ENCODE results near the gene WDFY3. TPM values are rescaled to one million over a fixed set of nuclear protein-coding genes. Genes with fewer than 3 reads are reported as not detected.

The WDFY3 gene
- polyA plus RNA-seq, 1 donor (not counting 4 experiments of a cell fraction or from before 2014, with no cell fraction given) = 28.5 TPM

- Histone ChIP-seq H3K36me3 (ENCODE audit: control insufficient read depth in 2 of 2, extremely low read depth in 1 of 2, insufficient read depth in 2 of 2, low read length in 2 of 2) (peaks cover 6 to 12% of the 10 kb centered on the region in 2 experiments), H3K79me2 (ENCODE audit: control insufficient read depth, insufficient read depth, low read length) (no peaks in the 10 kb centered on the region), H3K27me3 (ENCODE audit: control insufficient read depth, extremely low read depth, insufficient read depth, low read length) (no peaks in the 10 kb centered on the region), H3K4me2 (ENCODE audit: control insufficient read depth, extremely low read depth, insufficient read depth, low read depth, low read length) (no peak overlapping the region), H2AFZ (ENCODE audit: control insufficient read depth, low read length) (no peak overlapping the region), H3K9ac (ENCODE audit: control insufficient read depth, extremely low read depth, insufficient read depth, low read length) (no peak overlapping the region), H3K9me1 (ENCODE audit: control insufficient read depth, extremely low read depth, insufficient read depth, low read length) (no peaks in the 10 kb centered on the region), H3K4me3 (ENCODE audit: control insufficient read depth in 2 of 3, extremely low read depth in 1 of 3, insufficient read depth in 2 of 3, low read depth in 1 of 3, low read length in 3 of 3) (no peak overlapping the region), H3K27ac (ENCODE audit: control insufficient read depth, insufficient read depth, low read length) (no peak overlapping the region), H4K20me1 (ENCODE audit: control insufficient read depth, extremely low read depth, insufficient read depth, low read length) (no peaks in the 10 kb centered on the region), H3K9me3 (ENCODE audit: control insufficient read depth, low read depth, low read length) (no peaks in the 10 kb centered on the region), H3K4me1 (ENCODE audit: control insufficient read depth, extremely low read depth, insufficient read depth, low read length) (no peaks in the 10 kb centered on the region)
- dilution Hi-C loops (cut with MboI; ENCODE audit: extremely low pct_ligation_motif_present, low sequenced_read_pairs) = no loop called here
- DNase-seq (ENCODE audit: low read depth, low spot score) (no peak), FAIRE-seq (no peak)
- TF ChIP-seq, protein P1, sequence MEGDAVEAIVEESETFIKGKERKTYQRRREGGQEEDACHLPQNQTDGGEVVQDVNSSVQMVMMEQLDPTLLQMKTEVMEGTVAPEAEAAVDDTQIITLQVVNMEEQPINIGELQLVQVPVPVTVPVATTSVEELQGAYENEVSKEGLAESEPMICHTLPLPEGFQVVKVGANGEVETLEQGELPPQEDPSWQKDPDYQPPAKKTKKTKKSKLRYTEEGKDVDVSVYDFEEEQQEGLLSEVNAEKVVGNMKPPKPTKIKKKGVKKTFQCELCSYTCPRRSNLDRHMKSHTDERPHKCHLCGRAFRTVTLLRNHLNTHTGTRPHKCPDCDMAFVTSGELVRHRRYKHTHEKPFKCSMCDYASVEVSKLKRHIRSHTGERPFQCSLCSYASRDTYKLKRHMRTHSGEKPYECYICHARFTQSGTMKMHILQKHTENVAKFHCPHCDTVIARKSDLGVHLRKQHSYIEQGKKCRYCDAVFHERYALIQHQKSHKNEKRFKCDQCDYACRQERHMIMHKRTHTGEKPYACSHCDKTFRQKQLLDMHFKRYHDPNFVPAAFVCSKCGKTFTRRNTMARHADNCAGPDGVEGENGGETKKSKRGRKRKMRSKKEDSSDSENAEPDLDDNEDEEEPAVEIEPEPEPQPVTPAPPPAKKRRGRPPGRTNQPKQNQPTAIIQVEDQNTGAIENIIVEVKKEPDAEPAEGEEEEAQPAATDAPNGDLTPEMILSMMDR (optimal IDR thresholded peaks at IDR 0.05 in 1 of 3, IDR thresholded peaks at IDR 0.05 in 1 of 3, conservative IDR thresholded peaks at IDR 0.05 in 1 of 3; ENCODE audit: extremely low read depth in 1 of 3, insufficient read depth in 2 of 3, low read length in 3 of 3) = no peak
- no peak for TF ChIP-seq EZH2 (IDR thresholded peaks at IDR 0.05; ENCODE audit: low read length)
Measured at GRCh38 chr4:84778041-84778440, 188.4 kb downstream of the WDFY3 start.

- no peak for DNase-seq (ENCODE audit: low read depth, low spot score)
- H4K20me1 ChIP-seq (ENCODE audit: control insufficient read depth, extremely low read depth, insufficient read depth, low read length) = no peaks in the 10 kb centered on the region
- H3K79me2 ChIP-seq (ENCODE audit: control insufficient read depth, insufficient read depth, low read length) = no peaks in the 10 kb centered on the region
- no peaks in the 10 kb centered on the region for H3K4me1 ChIP-seq (ENCODE audit: control insufficient read depth, extremely low read depth, insufficient read depth, low read length)
- TF ChIP-seq, protein P1 (optimal IDR thresholded peaks at IDR 0.05 in 1 of 3, IDR thresholded peaks at IDR 0.05 in 1 of 3, conservative IDR thresholded peaks at IDR 0.05 in 1 of 3; ENCODE audit: extremely low read depth in 1 of 3, insufficient read depth in 2 of 3, low read length in 3 of 3) = no peak
- TF ChIP-seq EZH2 (IDR thresholded peaks at IDR 0.05; ENCODE audit: low read length) = no peak
- no peak overlapping the region for H3K9ac ChIP-seq (ENCODE audit: control insufficient read depth, extremely low read depth, insufficient read depth, low read length)
- H3K4me3 ChIP-seq (ENCODE audit: control insufficient read depth in 2 of 3, extremely low read depth in 1 of 3, insufficient read depth in 2 of 3, low read depth in 1 of 3, low read length in 3 of 3) = no peak overlapping the region
- H3K27me3 ChIP-seq (ENCODE audit: control insufficient read depth, extremely low read depth, insufficient read depth, low read length) = no peaks in the 10 kb centered on the region
- H3K4me2 ChIP-seq (ENCODE audit: control insufficient read depth, extremely low read depth, insufficient read depth, low read depth, low read length) = no peak overlapping the region
- no peak for FAIRE-seq
- H3K9me3 ChIP-seq (ENCODE audit: control insufficient read depth, low read depth, low read length) = no peaks in the 10 kb centered on the region
- H3K27ac ChIP-seq (ENCODE audit: control insufficient read depth, insufficient read depth, low read length) = no peak overlapping the region
- dilution Hi-C loops (cut with MboI; ENCODE audit: extremely low pct_ligation_motif_present, low sequenced_read_pairs) = no loop called here
- H3K9me1 ChIP-seq (ENCODE audit: control insufficient read depth, extremely low read depth, insufficient read depth, low read length) = no peaks in the 10 kb centered on the region
- H3K36me3 ChIP-seq (ENCODE audit: control insufficient read depth in 2 of 2, extremely low read depth in 1 of 2, insufficient read depth in 2 of 2, low read length in 2 of 2) = peaks cover 0 to 2% of the 10 kb centered on the region in 2 experiments
- no peak overlapping the region for H2AFZ ChIP-seq (ENCODE audit: control insufficient read depth, low read length)
Measured at GRCh38 chr4:84767168-84767567, 199.3 kb downstream of the WDFY3 start.
